ENCODE measurements around the gene RHAG.

The RHAG gene

DNA sequence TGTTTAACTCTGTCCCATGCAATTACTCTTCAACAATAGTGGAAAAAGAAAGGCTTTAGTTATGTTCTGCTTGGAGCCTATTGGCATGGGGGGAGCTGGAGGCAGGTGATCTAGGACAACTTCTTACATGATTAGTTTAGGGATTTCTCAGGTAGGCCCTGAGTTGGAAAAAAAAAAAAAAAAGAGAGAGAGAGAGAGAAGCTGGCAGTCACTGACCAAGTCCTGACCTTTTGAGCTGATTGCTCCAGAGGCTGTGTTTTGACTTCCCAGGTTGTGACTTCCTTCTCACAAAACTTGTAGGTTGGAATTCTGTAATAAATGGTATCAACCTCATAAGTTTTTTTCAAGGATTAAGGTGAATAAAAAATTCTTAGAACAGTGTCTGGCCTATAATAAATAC lies 78.4 kb downstream of the RHAG start:
- no peak for DNase-seq

DNA sequence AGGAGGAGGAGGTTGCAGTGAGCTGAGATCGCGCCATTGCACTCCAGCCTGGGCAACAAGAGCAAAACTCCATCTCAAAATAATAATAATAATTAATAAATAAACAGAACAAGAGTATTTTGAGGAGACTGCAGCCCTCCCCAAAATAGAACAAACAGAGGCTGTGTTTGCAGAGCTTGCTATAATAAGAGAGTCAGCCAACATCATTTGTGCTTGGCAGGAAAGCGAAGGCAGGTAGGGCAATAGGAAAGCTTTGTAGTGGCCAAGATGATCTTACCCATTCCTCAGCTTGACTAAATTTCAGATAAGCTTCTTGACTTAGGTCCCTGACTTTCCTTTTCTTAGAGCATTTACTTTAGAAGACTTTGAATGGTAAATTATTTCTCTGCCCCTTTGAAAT lies 79.5 kb downstream of the RHAG start:
- no peak for DNase-seq

DNA sequence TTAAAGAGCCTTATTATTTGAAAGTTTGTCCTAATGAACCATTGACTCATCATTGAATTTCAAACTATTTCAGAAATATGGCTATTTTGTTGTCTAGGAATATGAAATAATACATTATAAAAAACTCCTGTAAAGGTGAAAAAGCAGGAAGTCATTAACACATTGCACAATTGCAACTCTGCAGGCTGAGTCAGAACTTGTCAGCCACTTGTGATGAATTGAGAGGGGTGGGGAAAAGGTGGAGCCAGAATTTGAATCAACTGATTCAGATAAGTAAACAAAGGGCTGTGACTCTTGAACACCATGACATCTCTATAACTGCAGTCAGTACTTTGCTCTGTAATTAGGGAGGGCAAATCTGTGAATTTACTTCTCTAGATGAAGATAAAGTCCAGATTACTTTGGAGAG lies 80.2 kb downstream of the RHAG start:
- no peak for DNase-seq

DNA sequence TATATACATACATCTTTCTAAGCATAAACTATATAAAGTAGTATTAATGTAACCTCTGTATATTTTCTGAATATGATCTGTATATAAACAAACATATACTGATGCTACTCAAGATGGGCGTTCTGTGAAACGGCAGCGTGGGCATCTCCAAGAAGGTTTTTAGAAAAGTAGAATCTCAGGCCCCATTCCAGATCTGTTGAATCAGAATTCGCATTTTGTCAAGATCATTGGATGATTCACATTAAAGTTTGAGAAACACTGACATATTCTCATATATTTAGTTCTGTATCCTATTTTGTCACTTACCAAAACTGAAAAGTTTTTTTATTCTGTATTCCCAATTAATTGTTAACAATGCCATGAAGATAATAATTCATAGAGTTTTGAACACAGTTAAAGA lies 80.7 kb downstream of the RHAG start:
- DNase-seq, result no peak
